Spleen (tissue), 7 donors: ENCODE measurements around the gene CRTC3.

Source experiments
- POLR2A ChIP-seq, 3 donors: fragments of 450-650 bp; IDR thresholded peaks; one replicate each; pipeline ENCODE4 v1.5.1; 2017; ENCODE audit warnings: antibody characterized with exemption in 3 of 3, mild to moderate bottlenecking in 1 of 3
- POLR2AphosphoS5 ChIP-seq, 3 donors: sonication (generic); formaldehyde crosslinking; IDR thresholded peaks; one replicate each; pipeline ENCODE4 v1.5.1; 2017; ENCODE audit warnings: antibody characterized with exemption in 3 of 3
- TF ChIP-seq, protein P1 (sequence below), 11 experiments: fragments of 200-600 bp in 7 of 11; fragments of 450-650 bp in 4 of 11; sonication (generic) in 4 of 11; IDR thresholded peaks in 8 of 11; conservative IDR thresholded peaks in 3 of 11; 1 replicate in 7 of 11; 2 replicates in 4 of 11; pipeline versions ENCODE4 v1.4.0 to v1.8.0; 2016 to 2021; ENCODE audit warnings: antibody characterized with exemption in 11 of 11, inconsistent platforms in 4 of 11, mild to moderate bottlenecking in 1 of 11
- donor health status: DM: no; HTN: no; CAD: no; lungs with moderate emphysema.
- donor health status: DM: no; HTN: no; CAD: no.
- donor health status: DM: no; HTN: no; CAD: no.

DNA sequence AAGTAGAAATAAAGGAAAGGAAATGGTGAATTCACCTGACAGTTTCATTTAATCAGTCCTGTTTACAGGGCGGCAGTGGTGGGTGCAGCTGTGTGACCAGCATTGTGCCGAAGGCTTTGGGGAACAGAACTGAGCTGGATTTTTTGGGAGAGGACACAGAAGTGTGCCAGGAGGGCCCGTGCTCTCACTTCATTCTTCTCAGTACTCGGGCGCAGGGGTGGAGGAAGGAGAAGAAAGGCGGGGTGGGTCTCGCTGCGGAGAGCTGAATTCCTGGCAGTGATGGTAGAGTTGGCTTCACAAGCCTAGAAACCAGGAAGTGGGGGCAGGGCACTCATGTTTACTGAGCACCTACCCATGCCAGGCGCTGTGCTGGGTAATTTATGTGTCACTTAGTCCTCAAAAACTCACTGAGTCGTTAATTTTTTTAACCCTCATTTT, 64.6 kb downstream of the CRTC3 start:
- TF ChIP-seq, protein P1, sequence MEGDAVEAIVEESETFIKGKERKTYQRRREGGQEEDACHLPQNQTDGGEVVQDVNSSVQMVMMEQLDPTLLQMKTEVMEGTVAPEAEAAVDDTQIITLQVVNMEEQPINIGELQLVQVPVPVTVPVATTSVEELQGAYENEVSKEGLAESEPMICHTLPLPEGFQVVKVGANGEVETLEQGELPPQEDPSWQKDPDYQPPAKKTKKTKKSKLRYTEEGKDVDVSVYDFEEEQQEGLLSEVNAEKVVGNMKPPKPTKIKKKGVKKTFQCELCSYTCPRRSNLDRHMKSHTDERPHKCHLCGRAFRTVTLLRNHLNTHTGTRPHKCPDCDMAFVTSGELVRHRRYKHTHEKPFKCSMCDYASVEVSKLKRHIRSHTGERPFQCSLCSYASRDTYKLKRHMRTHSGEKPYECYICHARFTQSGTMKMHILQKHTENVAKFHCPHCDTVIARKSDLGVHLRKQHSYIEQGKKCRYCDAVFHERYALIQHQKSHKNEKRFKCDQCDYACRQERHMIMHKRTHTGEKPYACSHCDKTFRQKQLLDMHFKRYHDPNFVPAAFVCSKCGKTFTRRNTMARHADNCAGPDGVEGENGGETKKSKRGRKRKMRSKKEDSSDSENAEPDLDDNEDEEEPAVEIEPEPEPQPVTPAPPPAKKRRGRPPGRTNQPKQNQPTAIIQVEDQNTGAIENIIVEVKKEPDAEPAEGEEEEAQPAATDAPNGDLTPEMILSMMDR (IDR thresholded peaks at IDR 0.05 in 8 of 11, conservative IDR thresholded peaks at IDR 0.05 in 3 of 11), result no peak
- TF ChIP-seq POLR2A (IDR thresholded peaks at IDR 0.05) (peak in 1 of 3 donors; percentile 19), POLR2AphosphoS5 (IDR thresholded peaks at IDR 0.05) (peak; percentile 23 to 83 (median 77))
